GM18498 (cell line): ENCODE data around the gene HOXC13.

Experiments used
- ATAC-seq: cut with Tn5 transposase; IDR thresholded peaks from one replicate; pipeline ENCODE4 v1.9.1; 2021; ENCODE audit warnings: mild to moderate bottlenecking, moderate library complexity; ENCODE audit not compliant: unreplicated experiment

HOXC13 gene

GRCh38 chr12:53939141-53940108 is 794 bp downstream of the HOXC13 start:
- no peak for ATAC-seq

GRCh38 chr12:53940443-53941014 is 1.9 kb downstream of the HOXC13 start:
- ATAC-seq, result no peak

- ATAC-seq, result no peak
Observed at GRCh38 chr12:53941187-53941586, 2.6 kb downstream of the HOXC13 start.

- no peak for ATAC-seq
Observed at GRCh38 chr12:53941750-53942149, 3.1 kb downstream of the HOXC13 start.

GRCh38 chr12:53942467-53942997 is 3.9 kb downstream of the HOXC13 start:
- no peak for ATAC-seq

GRCh38 chr12:53944209-53944608 is 5.6 kb downstream of the HOXC13 start:
- ATAC-seq, result no peak

GRCh38 chr12:53944907-53945847 is 6.5 kb downstream of the HOXC13 start:
- ATAC-seq, result no peak

GRCh38 chr12:53947743-53948142 is 9.1 kb downstream of the HOXC13 start:
- ATAC-seq, result no peak

GRCh38 chr12:53948650-53949593 is 10.3 kb downstream of the HOXC13 start:
- ATAC-seq, result no peak

GRCh38 chr12:53949631-53950436 is 11.2 kb downstream of the HOXC13 start:
- ATAC-seq, result no peak

GRCh38 chr12:53950437-53950773 is 11.8 kb downstream of the HOXC13 start:
- no peak for ATAC-seq

- ATAC-seq, result no peak
Observed at GRCh38 chr12:53950789-53951576, 12.4 kb downstream of the HOXC13 start.

GRCh38 chr12:53951577-53952334 is 13.1 kb downstream of the HOXC13 start:
- no peak for ATAC-seq

GRCh38 chr12:53952335-53952694 is 13.7 kb downstream of the HOXC13 start:
- no peak for ATAC-seq

GRCh38 chr12:53952871-53953734 is 14.5 kb downstream of the HOXC13 start:
- no peak for ATAC-seq

- ATAC-seq, result no peak
Observed at GRCh38 chr12:53953831-53954693, 15.4 kb downstream of the HOXC13 start.
